Activated B cell treated with CpG ODN at 0.5 μM for 24 hours (primary cell): ENCODE results near the gene BRSK1. TPM values are rescaled to one million over a fixed set of nuclear protein-coding genes. Genes with fewer than 3 reads are reported as not detected.

Experiments
- ATAC-seq: fragments of 200-7000 bp; cut with Tn5 transposase; one replicate; pipeline ENCODE4 v1.10.0; 2021; ENCODE audit warnings: low read depth, mild to moderate bottlenecking, moderate library complexity
- CTCF ChIA-PET: fragments of 350-600 bp; sonication (Branson Sonifier 250); formaldehyde crosslinking; loops from one replicate; lab custom pipeline; 2021; ENCODE audit warnings: antibody characterized with exemption; lab: Charles Lee
- POLR2A ChIA-PET: fragments of 350-600 bp; sonication (Branson Sonifier 250); formaldehyde crosslinking; loops from one replicate; lab custom pipeline; 2021; ENCODE audit warnings: antibody characterized with exemption; lab: Charles Lee
- DNase-seq: peaks from one replicate; pipeline ENCODE4 v3.0.0; 2022
- H3K27ac Mint-ChIP-seq: one replicate; pipeline ENCODE4 v1.8.0; 2020; ENCODE audit warnings: mixed read lengths
- H3K27me3 Mint-ChIP-seq: one replicate; pipeline ENCODE4 v1.8.0; 2021; ENCODE audit warnings: mixed read lengths
- H3K36me3 Mint-ChIP-seq: one replicate; pipeline ENCODE4 v1.8.0; 2021; ENCODE audit warnings: low read depth, mixed read lengths
- H3K4me1 Mint-ChIP-seq: one replicate; pipeline ENCODE4 v1.8.0; 2021; ENCODE audit warnings: mixed read lengths
- H3K4me3 Mint-ChIP-seq: one replicate; pipeline ENCODE4 v1.8.0; 2020; ENCODE audit warnings: mild to moderate bottlenecking, mixed read lengths
- H3K9me3 Mint-ChIP-seq: one replicate; pipeline ENCODE4 v1.8.0; 2020; ENCODE audit warnings: mixed read lengths
- CTCF ChIP-seq: fragments of 200-600 bp; IDR thresholded peaks from one replicate; pipeline ENCODE4 v1.8.0; 2022; ENCODE audit warnings: antibody characterized with exemption, mild to moderate bottlenecking
- intact Hi-C: fragments of 100-400 bp; cut with micrococcal nuclease; formaldehyde crosslinking; loops from one replicate; pipeline ENCODE4 v1.15.1; 2024
- total RNA-seq: library from RNA; stranded (reverse); gene quantifications from 2 replicates; pipeline ENCODE4 v1.2.3, GENCODE V29; 2022

The BRSK1 gene
- 1.3 and 2.7 TPM in 2 replicates for total RNA-seq

DNA sequence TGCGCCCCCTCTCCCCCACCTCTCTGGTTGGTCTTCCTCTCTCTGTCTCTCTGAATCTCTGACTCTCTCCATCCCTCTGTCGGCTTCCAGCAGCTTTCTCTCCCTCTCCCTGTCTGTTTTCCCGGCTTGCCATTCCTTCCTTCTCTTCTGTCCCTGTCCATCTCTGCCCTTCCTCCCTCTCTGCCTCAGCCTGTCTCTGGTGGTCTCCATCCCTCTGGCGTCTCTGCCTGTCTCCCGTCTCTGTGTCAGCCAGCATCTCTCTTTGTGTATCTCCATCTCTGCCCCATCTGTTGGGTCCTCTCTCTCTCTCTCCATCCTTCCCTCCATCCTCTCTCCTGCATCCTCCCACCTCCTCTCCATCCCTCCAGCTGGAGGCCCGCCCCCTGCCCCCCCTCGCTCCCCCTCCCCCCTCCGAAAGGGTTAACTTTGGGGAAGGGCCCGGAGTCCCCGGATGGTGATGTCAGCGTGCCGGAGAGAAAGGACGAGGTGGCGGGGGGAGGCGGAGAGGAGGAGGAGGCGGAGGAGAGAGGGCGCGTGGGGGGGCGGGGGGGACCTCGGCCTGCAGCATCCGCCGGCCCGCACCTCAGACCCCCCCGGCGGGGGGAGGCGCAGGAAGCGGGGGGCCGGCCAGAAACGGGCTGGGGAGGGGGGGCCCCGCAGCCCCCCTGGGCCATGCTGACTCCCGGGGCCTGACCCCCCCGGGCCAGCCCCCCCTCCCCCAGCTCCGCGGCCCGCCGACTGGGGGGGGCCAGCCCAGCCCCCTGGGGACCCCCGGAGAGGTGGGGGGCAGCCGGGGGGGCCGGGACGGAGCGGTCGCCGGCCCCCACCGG, at the start of gene BRSK1:
Gene BRSK1, plus strand, starts transcription at position 450 of the 830 bp plus-strand sequence. CDS start 446 bp downstream, outside the sequence.
- DNase-seq (no peak), ATAC-seq (no peak)
- Mint-ChIP-seq H3K4me1 (peaks cover 38% of the 10 kb centered on the region), H3K27me3 (peaks cover 4% of the 10 kb centered on the region), H3K36me3 (peaks cover 4% of the 10 kb centered on the region), H3K27ac (no peak within 1 kb of the TSS), H3K9me3 (no peaks in the 10 kb centered on the region), H3K4me3 (peak within 1 kb of the TSS; percentile 56)
- CTCF ChIA-PET: no interaction called here
- TF ChIP-seq CTCF: no peak
- POLR2A ChIA-PET: interaction anchor here (1.1 to 11.6 kb wide), 2 partner anchors 18 to 27 kb away, joined by 3 to 277 read pairs; partner anchors contain the start of gene PPP6R1
- intact Hi-C loops: no loop called here

DNA sequence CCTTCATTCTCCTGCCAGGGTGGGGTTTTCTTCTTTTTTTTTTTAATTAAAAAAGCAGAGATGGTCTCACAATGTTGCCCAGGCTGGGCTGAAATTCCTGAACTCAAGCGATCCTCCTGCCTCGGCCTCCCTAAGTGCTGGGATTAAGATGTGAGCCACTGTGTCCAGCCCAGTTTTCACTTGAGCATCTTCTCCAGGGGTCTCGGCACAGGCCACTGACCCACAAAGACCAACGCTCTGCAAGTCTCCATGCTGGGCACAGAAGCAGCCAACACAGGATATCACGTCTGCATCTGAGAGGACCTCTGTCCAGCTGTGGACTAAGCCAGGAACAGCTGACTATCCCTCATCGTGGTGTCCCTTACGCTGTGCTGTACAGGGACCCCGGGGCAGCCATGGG, 45.8 kb upstream of the BRSK1 start:
- ATAC-seq: no peak
- no peak overlapping the region for H3K4me3 Mint-ChIP-seq
- intact Hi-C loops: no loop called here
- H3K9me3 Mint-ChIP-seq: no peaks in the 10 kb centered on the region
- no peak overlapping the region for H3K27ac Mint-ChIP-seq
- H3K27me3 Mint-ChIP-seq: no peaks in the 10 kb centered on the region
- no peak for TF ChIP-seq CTCF
- CTCF ChIA-PET: no interaction called here
- POLR2A ChIA-PET: interaction anchor here (1.4 kb wide), 1 partner anchor 13 kb away, joined by 5 read pairs; no protein-coding TSS in a partner anchor
- no peaks in the 10 kb centered on the region for H3K4me1 Mint-ChIP-seq
- H3K36me3 Mint-ChIP-seq: peaks cover 83% of the 10 kb centered on the region
- no peak for DNase-seq

GRCh38 chr19:55239004-55239403, 44.8 kb upstream of the BRSK1 start:
- peaks cover 82% of the 10 kb centered on the region for H3K36me3 Mint-ChIP-seq
- no peaks in the 10 kb centered on the region for H3K9me3 Mint-ChIP-seq
- no peak overlapping the region for H3K27ac Mint-ChIP-seq
- no peaks in the 10 kb centered on the region for H3K27me3 Mint-ChIP-seq
- no peak for TF ChIP-seq CTCF
- ChIA-PET POLR2A (no interaction called here), CTCF (no interaction called here)
- DNase-seq (no peak), ATAC-seq (no peak)
- no peaks in the 10 kb centered on the region for H3K4me1 Mint-ChIP-seq
- H3K4me3 Mint-ChIP-seq: no peak overlapping the region
- intact Hi-C loops: no loop called here

DNA sequence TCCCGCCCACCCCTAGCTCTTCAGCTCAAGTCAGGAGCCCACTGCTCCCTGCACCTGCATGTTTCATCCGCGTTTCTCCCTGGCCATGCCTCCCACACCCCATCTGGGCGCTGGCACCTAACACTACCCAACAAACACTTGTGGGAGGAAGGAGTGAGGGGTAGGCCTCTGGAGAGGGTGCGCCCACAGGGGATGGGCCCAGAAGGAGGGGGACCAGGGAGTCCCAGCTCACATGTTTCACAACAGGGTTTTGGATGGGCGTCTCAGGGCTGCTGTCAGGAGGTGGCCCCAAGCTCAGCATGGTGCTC, 43.1 kb upstream of the BRSK1 start:
- DNase-seq (no peak), ATAC-seq (no peak)
- no peak overlapping the region for H3K4me3 Mint-ChIP-seq
- CTCF ChIA-PET: no interaction called here
- POLR2A ChIA-PET: interaction anchor here (0.8 to 1.3 kb wide), 2 partner anchors 14 to 17 kb away, joined by 3 read pairs; no protein-coding TSS in a partner anchor
- H3K9me3 Mint-ChIP-seq: no peaks in the 10 kb centered on the region
- H3K27me3 Mint-ChIP-seq: no peaks in the 10 kb centered on the region
- TF ChIP-seq CTCF: no peak
- intact Hi-C loops: no loop called here
- no peak overlapping the region for H3K27ac Mint-ChIP-seq
- peaks cover 3% of the 10 kb centered on the region for H3K4me1 Mint-ChIP-seq
- H3K36me3 Mint-ChIP-seq: peaks cover 83% of the 10 kb centered on the region

GRCh38 chr19:55241143-55241934, 42.5 kb upstream of the BRSK1 start:
- no peak for DNase-seq
- H3K4me1 Mint-ChIP-seq: peaks cover 3% of the 10 kb centered on the region
- ChIA-PET POLR2A (interaction anchor here (0.8 to 1.3 kb wide), 2 partner anchors 13 to 17 kb away, joined by 3 read pairs; no protein-coding TSS in a partner anchor), CTCF (no interaction called here)
- no peak overlapping the region for H3K4me3 Mint-ChIP-seq
- H3K27ac Mint-ChIP-seq: no peak overlapping the region
- no peak for TF ChIP-seq CTCF
- H3K9me3 Mint-ChIP-seq: no peaks in the 10 kb centered on the region
- intact Hi-C loops: no loop called here
- peaks cover 84% of the 10 kb centered on the region for H3K36me3 Mint-ChIP-seq
- ATAC-seq: no peak
- no peaks in the 10 kb centered on the region for H3K27me3 Mint-ChIP-seq
